ENCODE results near the gene ARL11. TPM values are rescaled to one million over a fixed set of nuclear protein-coding genes. Genes with fewer than 3 reads are reported as not detected.
"Not testable (repeated sequence)": the region's sequence is repeated elsewhere in the genome, so short reads cannot be mapped to it uniquely, and the experiment has no call there.

ARL11 gene
- total RNA-seq, 1 experiment from 2014 or later = not detected

- DNase-seq (ENCODE audit: low read depth) = no peak
- in situ Hi-C loops (cut with HindIII; ENCODE audit: low pct_unique_long_range_greater_than_20kb, low sequenced_read_pairs) = no loop called here
Measured at GRCh38 chr13:49608651-49609331, 19.5 kb upstream of the ARL11 start.

DNA sequence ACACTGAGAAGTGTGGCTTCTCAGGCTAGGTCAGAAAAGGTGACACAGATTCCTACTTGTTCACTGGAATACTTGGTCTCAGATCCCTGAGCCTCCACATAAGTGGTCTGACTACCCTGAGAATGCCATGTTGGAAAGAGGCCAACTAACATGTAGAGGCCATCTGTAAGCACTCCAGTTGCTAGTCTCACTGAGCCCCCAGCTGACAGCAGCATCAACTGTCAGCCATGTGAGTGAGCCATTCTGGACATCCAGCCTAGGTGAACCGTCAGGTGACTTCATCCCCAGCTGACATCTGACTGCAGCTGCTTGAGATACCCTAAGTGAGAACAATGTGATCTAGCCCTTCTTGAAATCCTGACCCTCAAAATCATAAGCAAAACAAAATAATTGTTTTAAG, 18.1 kb upstream of the ARL11 start:
- in situ Hi-C loops (cut with HindIII; ENCODE audit: low pct_unique_long_range_greater_than_20kb, low sequenced_read_pairs) = no loop called here
- no peak for DNase-seq (ENCODE audit: low read depth)

DNA sequence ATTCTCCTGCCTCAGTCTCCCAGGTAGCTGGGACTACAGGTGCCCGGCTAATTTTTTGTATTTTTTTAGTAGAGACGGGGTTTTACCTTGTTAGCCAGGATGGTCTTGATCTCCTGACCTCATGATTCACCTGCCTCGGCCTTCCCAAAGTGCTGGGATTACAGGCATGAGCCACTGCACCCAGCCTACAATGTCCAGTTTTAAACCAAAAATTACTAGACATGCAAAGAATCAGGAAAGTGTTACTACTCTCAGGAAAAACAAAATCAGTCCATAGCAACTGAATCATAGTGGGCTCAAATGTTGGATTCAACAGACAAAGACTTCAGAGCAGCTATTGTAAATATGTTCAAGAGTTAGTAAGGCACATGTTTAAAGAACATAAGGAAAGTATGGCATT, 16.3 kb upstream of the ARL11 start:
- in situ Hi-C loops (cut with HindIII; ENCODE audit: low pct_unique_long_range_greater_than_20kb, low sequenced_read_pairs); DNase-seq (ENCODE audit: low read depth): not testable (repeated sequence)

- no peak for DNase-seq (ENCODE audit: low read depth)
- in situ Hi-C loops (cut with HindIII; ENCODE audit: low pct_unique_long_range_greater_than_20kb, low sequenced_read_pairs) = no loop called here
Measured at GRCh38 chr13:49615836-49616675, 12.3 kb upstream of the ARL11 start.

DNA sequence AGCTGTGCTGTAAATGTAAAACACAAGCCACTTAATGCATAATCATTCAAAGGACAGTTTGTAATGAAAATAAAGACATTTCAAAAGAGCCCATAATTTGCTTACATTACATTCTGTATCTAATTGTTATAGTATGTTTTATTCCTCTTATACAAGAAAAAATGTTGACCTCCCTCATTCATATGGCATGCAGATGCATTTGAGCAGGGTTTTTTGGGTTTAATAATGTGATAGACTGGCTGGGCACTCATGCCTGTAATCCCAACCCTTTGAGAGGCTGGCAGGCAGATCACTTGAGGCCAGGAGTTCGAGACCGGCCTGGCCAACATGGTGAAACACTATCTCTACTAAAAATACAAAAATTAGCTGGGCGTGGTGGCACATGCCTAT, 11.6 kb upstream of the ARL11 start:
- in situ Hi-C loops (cut with HindIII; ENCODE audit: low pct_unique_long_range_greater_than_20kb, low sequenced_read_pairs) = no loop called here
- no peak for DNase-seq (ENCODE audit: low read depth)

GRCh38 chr13:49620170-49620621, 8.1 kb upstream of the ARL11 start:
- in situ Hi-C loops (cut with HindIII; ENCODE audit: low pct_unique_long_range_greater_than_20kb, low sequenced_read_pairs) = no loop called here
- no peak for DNase-seq (ENCODE audit: low read depth)

GRCh38 chr13:49622174-49622946, 5.9 kb upstream of the ARL11 start:
- in situ Hi-C loops (cut with HindIII; ENCODE audit: low pct_unique_long_range_greater_than_20kb, low sequenced_read_pairs) = no loop called here
- DNase-seq (ENCODE audit: low read depth) = no peak

GRCh38 chr13:49624229-49624628, 4.1 kb upstream of the ARL11 start:
- in situ Hi-C loops (cut with HindIII; ENCODE audit: low pct_unique_long_range_greater_than_20kb, low sequenced_read_pairs) = no loop called here
- no peak for DNase-seq (ENCODE audit: low read depth)

DNA sequence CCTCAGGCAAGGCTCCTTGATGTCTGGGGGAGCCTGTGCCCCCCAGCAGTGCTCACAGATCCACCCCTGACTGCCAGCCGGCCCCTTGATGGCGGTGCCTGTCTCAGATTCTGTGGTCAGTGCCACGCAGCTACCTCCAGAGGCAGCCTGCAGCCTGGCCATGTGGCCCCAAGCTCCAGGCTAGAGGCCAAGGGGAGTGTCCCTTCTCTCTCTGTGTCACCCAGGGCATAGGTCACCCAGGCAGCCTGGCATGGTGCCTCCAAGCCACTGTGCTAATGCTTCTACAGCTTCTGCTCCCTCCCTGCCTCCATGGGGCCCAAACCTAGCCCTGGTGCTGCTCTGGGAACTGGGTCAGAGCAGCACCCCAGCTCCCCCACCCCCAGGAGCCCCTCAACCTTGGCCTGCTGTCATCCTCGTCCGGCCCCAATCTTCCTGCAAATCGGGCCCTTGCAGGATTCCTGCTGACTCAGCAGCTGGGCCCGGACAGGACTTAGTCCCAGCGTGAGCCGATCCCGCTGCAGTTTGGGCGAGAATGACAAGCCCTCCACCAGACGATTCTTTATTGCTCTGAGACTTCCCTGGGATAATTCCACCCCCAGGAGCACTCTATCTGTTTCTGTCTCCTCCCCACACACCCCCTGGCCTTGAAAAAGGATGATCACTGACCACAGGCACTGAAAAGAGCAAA, 2.8 kb upstream of the ARL11 start:
- DNase-seq (ENCODE audit: low read depth) = peak; percentile 38
- in situ Hi-C loops (cut with HindIII; ENCODE audit: low pct_unique_long_range_greater_than_20kb, low sequenced_read_pairs) = no loop called here

DNA sequence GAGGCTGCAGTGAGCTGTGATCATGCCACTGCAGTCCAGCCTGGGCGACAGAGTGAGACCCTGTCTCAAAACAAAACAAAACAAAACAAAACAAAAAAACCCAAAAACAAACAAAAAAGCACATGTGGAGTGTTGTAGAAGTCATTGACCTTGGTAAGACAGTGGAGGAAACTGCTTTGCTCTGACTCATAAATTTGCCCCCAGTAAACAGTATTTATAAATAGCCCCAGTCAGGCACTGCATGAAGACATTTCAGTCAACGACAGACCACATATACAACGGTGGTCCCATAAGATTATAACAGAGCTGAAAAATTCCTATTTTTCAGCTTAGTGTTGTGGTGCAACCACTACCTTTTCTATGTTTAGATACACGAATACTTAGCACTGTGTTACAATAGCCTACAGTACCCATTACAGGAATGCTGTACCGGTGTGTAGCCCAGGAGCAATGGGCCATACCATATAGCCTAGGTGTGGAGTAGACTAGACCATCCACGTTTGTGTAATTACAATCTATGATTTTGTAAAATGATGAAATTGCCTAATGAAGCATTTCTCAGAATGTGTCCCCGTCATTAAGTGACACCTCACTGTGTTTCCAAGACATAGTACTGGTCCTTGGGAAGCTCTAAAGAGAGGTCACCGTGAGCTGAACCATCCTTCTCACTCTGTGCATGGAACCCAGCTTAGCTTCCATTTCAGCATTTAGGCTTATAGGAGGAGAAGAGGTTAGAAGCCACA, 1.1 kb downstream of the ARL11 start:
- in situ Hi-C loops (cut with HindIII; ENCODE audit: low pct_unique_long_range_greater_than_20kb, low sequenced_read_pairs) = no loop called here
- no peak for DNase-seq (ENCODE audit: low read depth)

DNA sequence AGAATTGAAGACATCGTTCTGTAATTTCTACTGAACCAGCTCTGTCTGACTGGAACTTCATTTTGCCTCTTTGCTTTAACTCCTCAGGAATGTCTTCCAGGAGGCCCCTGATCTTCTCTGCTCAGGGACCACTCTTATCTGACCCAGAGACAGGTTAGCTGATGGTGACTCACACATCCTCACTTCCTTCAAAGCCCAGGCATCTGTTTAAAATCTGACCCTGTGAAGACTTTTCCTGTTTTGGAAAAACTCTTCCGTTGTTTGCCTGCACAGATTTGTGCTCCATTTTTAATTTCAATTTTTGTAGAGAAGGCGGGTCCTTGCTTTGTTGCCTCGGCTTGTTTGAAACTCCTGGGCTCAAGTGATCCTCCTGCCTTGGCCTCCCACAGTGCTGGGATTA, 1.6 kb downstream of the ARL11 start:
- DNase-seq (ENCODE audit: low read depth) = no peak
- in situ Hi-C loops (cut with HindIII; ENCODE audit: low pct_unique_long_range_greater_than_20kb, low sequenced_read_pairs) = no loop called here

DNA sequence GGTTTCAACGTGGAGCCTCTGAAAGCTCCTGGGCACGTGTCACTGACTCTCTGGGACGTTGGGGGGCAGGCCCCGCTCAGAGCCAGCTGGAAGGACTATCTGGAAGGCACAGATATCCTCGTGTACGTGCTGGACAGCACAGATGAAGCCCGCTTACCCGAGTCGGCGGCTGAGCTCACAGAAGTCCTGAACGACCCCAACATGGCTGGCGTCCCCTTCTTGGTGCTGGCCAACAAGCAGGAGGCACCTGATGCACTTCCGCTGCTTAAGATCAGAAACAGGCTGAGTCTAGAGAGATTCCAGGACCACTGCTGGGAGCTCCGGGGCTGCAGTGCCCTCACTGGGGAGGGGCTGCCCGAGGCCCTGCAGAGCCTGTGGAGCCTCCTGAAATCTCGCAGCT, 2.3 kb downstream of the ARL11 start:
- no peak for DNase-seq (ENCODE audit: low read depth)
- in situ Hi-C loops (cut with HindIII; ENCODE audit: low pct_unique_long_range_greater_than_20kb, low sequenced_read_pairs) = no loop called here

DNA sequence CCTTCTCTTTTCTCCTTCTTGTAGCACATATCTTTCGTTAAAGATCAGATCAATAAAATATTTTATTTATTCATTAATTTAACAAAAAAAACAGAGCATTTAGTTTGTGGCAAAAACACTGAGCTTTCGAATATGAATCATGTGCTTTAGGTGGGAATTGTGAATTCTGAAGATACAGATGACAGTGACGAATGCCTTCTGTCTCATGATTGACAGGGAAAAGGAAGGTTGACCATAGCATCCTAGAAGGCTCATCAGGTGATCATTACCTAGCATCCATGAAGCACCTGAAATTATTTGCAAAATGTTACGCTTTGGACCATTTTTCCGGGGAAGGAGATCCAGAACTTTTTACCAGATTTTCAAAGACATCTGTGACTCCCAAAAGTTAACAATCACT, 3.8 kb downstream of the ARL11 start:
- no peak for DNase-seq (ENCODE audit: low read depth)
- in situ Hi-C loops (cut with HindIII; ENCODE audit: low pct_unique_long_range_greater_than_20kb, low sequenced_read_pairs) = no loop called here

- in situ Hi-C loops (cut with HindIII; ENCODE audit: low pct_unique_long_range_greater_than_20kb, low sequenced_read_pairs) = no loop called here
- no peak for DNase-seq (ENCODE audit: low read depth)
Measured at GRCh38 chr13:49633710-49634109, 5.4 kb downstream of the ARL11 start.

DNA sequence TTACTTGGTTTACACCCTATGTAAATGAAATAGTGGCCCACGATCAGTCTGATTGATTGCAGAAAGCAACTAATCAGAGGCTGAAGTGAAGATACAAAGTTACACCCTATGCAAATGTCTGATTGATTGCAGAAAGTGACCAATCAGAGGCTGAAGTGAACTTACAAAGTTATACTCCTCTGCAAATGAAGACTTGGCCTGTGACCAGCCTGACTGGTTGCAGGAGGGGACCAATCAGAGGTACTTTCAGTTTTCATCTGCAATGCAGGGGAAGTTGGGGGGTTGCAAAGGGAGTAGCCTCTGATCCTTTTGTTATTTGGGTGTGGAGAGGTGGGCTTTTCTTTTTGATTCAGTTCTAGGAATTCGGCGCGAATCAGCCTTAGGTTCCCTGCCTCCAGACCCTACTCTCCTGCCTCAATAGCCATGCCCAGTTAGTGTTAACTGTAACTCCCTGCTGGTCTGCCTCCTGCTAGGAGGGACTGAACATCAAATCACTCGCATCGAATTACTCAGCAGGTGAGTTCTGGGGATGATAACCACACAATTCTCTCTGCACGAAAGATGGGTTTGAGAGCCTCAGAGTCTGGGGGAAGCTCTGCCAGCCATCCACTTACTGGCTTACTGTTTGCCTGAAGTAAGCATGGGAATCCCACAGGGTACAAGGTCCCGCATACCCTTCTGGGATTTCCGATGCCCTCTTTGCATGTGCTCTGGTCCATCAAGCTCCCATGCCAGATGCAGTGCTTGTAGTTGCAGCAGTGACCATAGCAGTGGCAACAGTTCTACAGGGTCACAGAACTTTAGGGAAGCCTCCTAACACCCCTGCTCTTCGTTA, 7.5 kb downstream of the ARL11 start:
- in situ Hi-C loops (cut with HindIII; ENCODE audit: low pct_unique_long_range_greater_than_20kb, low sequenced_read_pairs) = no loop called here
- no peak for DNase-seq (ENCODE audit: low read depth)

DNA sequence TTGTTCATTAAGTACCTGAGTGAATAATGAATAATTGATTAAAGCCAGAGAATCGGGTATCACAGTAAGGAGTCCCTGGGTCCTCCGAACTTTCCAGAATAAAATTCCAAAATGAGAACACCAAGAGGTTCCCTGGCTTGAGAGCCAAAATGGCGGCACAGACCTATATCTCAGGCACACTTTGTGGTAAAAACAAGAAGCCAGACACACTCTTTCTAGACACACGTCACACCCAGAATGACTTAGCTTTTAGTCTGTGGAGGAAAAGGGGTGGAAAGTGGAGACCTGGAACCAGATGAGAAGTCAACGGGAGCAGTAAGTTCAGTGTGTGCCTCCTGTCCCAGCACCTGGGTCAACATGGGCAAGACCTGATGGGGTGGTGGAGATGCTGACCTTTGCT, 8.4 kb downstream of the ARL11 start:
- in situ Hi-C loops (cut with HindIII; ENCODE audit: low pct_unique_long_range_greater_than_20kb, low sequenced_read_pairs) = no loop called here
- DNase-seq (ENCODE audit: low read depth) = no peak

All from Caki2 (cell line).